Trophoblast cell (in vitro differentiated cells and primary cell): Measurements from ENCODE around the gene MMGT1.

Source experiments
- DNase-seq, 2 donors: peaks; one replicate each; pipeline ENCODE4 v3.0.0-alpha.2; 2016
- H2AFZ ChIP-seq: 2 replicates; pipeline ENCODE4 v1.6.1; 2013; ENCODE audit warnings: low read length, moderate library complexity, mild to moderate bottlenecking; ENCODE audit not compliant: insufficient read depth, poor library complexity
- H2AK5ac ChIP-seq: 2 replicates; pipeline ENCODE4 v1.6.1; 2013; ENCODE audit warnings: mild to moderate bottlenecking, low read length
- H2BK120ac ChIP-seq: 2 replicates; pipeline ENCODE4 v1.6.1; 2013; ENCODE audit warnings: low read length, mild to moderate bottlenecking, moderate library complexity; ENCODE audit not compliant: insufficient read depth, poor library complexity
- H2BK12ac ChIP-seq: 2 replicates; pipeline ENCODE4 v1.6.1; 2013; ENCODE audit warnings: mild to moderate bottlenecking, low read length, moderate library complexity
- H2BK5ac ChIP-seq: 2 replicates; pipeline ENCODE4 v1.6.1; 2013; ENCODE audit warnings: low read length, low read depth, moderate library complexity, mild to moderate bottlenecking; ENCODE audit not compliant: poor library complexity
- H3K14ac ChIP-seq: 2 replicates; pipeline ENCODE4 v1.6.1; 2013; ENCODE audit warnings: mild to moderate bottlenecking, low read length
- H3K18ac ChIP-seq: 2 replicates; pipeline ENCODE4 v1.6.1; 2013; ENCODE audit warnings: mild to moderate bottlenecking, low read length
- H3K23ac ChIP-seq: 2 replicates; pipeline ENCODE4 v1.6.1; 2013; ENCODE audit warnings: low read length
- H3K27ac ChIP-seq: 2 replicates; pipeline ENCODE4 v1.5.1; 2013; ENCODE audit warnings: low read depth, mild to moderate bottlenecking, inconsistent platforms, low read length, moderate library complexity
- H3K27me3 ChIP-seq: 2 replicates; pipeline ENCODE4 v1.6.1; 2013; ENCODE audit warnings: inconsistent platforms, mild to moderate bottlenecking, low read length, moderate library complexity; ENCODE audit not compliant: insufficient read depth
- H3K36me3 ChIP-seq, 2 experiments: 1 replicate in 1 of 2; 2 replicates in 1 of 2; pipeline ENCODE4 v1.6.1; 2013; ENCODE audit warnings: low read length in 2 of 2, mild to moderate bottlenecking in 2 of 2, moderate library complexity in 1 of 2; ENCODE audit not compliant: insufficient read depth in 2 of 2, control insufficient read depth in 1 of 2
- H3K4ac ChIP-seq: 2 replicates; pipeline ENCODE4 v1.6.1; 2013; ENCODE audit warnings: low read depth, mild to moderate bottlenecking, low read length, moderate library complexity
- H3K4me1 ChIP-seq, 2 experiments: 1 replicate in 1 of 2; 2 replicates in 1 of 2; pipeline ENCODE4 v1.6.1; 2013; ENCODE audit warnings: low read length in 2 of 2, mild to moderate bottlenecking in 2 of 2, moderate library complexity in 1 of 2; ENCODE audit not compliant: insufficient read depth in 2 of 2, control insufficient read depth in 1 of 2
- H3K4me2 ChIP-seq: 2 replicates; pipeline ENCODE4 v1.6.1; 2013; ENCODE audit warnings: inconsistent platforms, mild to moderate bottlenecking, low read length, moderate library complexity
- H3K4me3 ChIP-seq: 2 replicates; pipeline ENCODE4 v1.5.1; 2013; ENCODE audit warnings: mild to moderate bottlenecking, low read depth, low read length, inconsistent platforms
- H3K79me1 ChIP-seq: one replicate; pipeline ENCODE4 v1.6.1; 2013; ENCODE audit warnings: low read length
- H3K79me2 ChIP-seq: 2 replicates; pipeline ENCODE4 v1.6.1; 2013; ENCODE audit warnings: low read length, mild to moderate bottlenecking; ENCODE audit not compliant: control insufficient read depth, insufficient read depth, poor library complexity
- H3K9ac ChIP-seq: 2 replicates; pipeline ENCODE4 v1.6.1; 2013; ENCODE audit warnings: mild to moderate bottlenecking, low read length
- H3K9me3 ChIP-seq: 2 replicates; pipeline ENCODE4 v1.6.1; 2013; ENCODE audit warnings: low read depth, mild to moderate bottlenecking, control low read depth, inconsistent platforms, low read length; ENCODE audit not compliant: insufficient read depth
- H4K12ac ChIP-seq: 2 replicates; pipeline ENCODE4 v1.6.1; 2013; ENCODE audit warnings: low read depth, mild to moderate bottlenecking, low read length, moderate library complexity
- H4K8ac ChIP-seq: 2 replicates; pipeline ENCODE4 v1.6.1; 2013; ENCODE audit warnings: low read depth, mild to moderate bottlenecking, low read length, moderate library complexity
- H4K91ac ChIP-seq: one replicate; pipeline ENCODE4 v1.6.1; 2013; ENCODE audit warnings: low read depth, mild to moderate bottlenecking, low read length, moderate library complexity
- WGBS: extraction: QIAGEN DNeasy Blood & Tissue Kit; methylation state at CpG from one replicate; pipeline ENCODE4 v1.1.7; 2013; ENCODE audit warnings: missing lambda C conversion rate; ENCODE audit not compliant: insufficient read length, insufficient coverage; ENCODE audit errors: extremely low coverage; 5-methylcytosine and 5-hydroxymethylcytosine counted together

The MMGT1 gene

DNA sequence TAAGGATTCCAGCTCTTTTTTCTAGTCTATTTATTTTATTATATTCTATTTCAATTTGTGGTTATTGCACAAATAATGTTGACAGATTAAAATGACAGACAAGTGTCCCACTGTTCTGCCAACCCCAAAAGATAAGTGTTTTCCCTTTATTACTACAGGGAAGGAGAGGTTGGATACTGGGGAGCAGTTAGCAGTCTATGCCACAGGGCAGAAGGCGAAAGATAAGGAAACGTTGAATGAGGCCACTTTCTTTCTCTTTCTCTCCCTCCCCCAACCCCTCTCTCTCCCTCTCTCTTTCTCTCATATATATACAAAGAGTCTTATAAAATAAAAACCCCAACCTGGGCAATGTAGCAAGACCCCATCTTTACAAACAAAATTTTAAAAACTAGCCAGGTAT lies 43.1 kb upstream of the MMGT1 start:
- Histone ChIP-seq H3K18ac (no peak overlapping the region), H3K27me3 (no peaks in the 10 kb centered on the region), H3K4ac (no peak overlapping the region), H3K9me3 (no peaks in the 10 kb centered on the region), H3K4me2 (no peak overlapping the region), H3K23ac (no peak overlapping the region), H3K79me2 (no peaks in the 10 kb centered on the region), H3K4me3 (no peak overlapping the region), H3K79me1 (no peaks in the 10 kb centered on the region), H2BK12ac (no peak overlapping the region), H3K36me3 (peaks cover 1 to 9% of the 10 kb centered on the region in 2 experiments), H3K14ac (no peak overlapping the region), H4K12ac (no peak overlapping the region), H3K4me1 (no peaks in the 10 kb centered on the region), H4K91ac (no peak overlapping the region), H3K9ac (no peak overlapping the region), H2AFZ (no peak overlapping the region), H2BK5ac (no peak overlapping the region), H2BK120ac (no peak overlapping the region), H3K27ac (no peak overlapping the region), H2AK5ac (no peak overlapping the region), H4K8ac (no peak overlapping the region)
- WGBS: no CpG with 5 or more reads among the region's 2 CpGs
- no peak for DNase-seq

GRCh38 chrX:136015016-136015415 lies 41.2 kb upstream of the MMGT1 start:
- Histone ChIP-seq H4K12ac (no peak overlapping the region), H3K4ac (no peak overlapping the region), H2BK5ac (no peak overlapping the region), H3K4me1 (no peaks in the 10 kb centered on the region), H3K4me3 (no peak overlapping the region), H4K91ac (no peak overlapping the region), H3K79me2 (no peaks in the 10 kb centered on the region), H3K9ac (no peak overlapping the region), H2BK12ac (no peak overlapping the region), H3K4me2 (no peak overlapping the region), H3K9me3 (no peaks in the 10 kb centered on the region), H2BK120ac (no peak overlapping the region), H3K23ac (no peak overlapping the region), H2AFZ (no peak overlapping the region), H3K14ac (no peak overlapping the region), H3K36me3 (peaks cover 1 to 11% of the 10 kb centered on the region in 2 experiments), H3K27me3 (no peaks in the 10 kb centered on the region), H3K79me1 (no peaks in the 10 kb centered on the region), H3K27ac (no peak overlapping the region), H3K18ac (no peak overlapping the region), H2AK5ac (no peak overlapping the region), H4K8ac (no peak overlapping the region)
- WGBS: no CpG with 5 or more reads among the region's 4 CpGs
- no peak for DNase-seq

DNA sequence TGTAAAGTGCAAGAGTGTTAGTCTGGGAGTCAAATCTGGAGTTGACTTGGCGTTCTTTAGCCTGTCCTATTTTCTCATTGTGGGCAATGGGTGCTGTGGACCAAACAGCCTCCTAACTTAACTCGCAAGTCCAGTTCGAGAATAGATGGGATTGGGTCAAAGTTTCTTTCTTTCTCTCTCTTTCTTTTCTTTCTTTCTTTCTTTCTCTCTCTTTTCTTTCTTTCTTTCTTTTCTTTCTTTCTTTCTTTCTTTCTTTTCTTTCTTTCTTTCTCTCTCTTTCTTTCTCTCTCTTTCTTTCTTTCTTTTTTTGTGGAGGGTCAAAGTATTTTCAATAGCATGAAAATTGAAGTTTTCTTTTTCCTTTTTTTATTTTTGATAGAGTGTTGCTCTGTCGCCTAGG lies 14.5 kb upstream of the MMGT1 start:
- Histone ChIP-seq H3K4me1 (peaks cover under 1% of the 10 kb centered on the region in 2 experiments), H2BK12ac (no peak overlapping the region), H2BK120ac (no peak overlapping the region), H3K4me2 (no peak overlapping the region), H3K36me3 (no peaks in the 10 kb centered on the region), H2AK5ac (no peak overlapping the region), H3K14ac (no peak overlapping the region), H2BK5ac (no peak overlapping the region), H4K12ac (no peak overlapping the region), H3K4ac (no peak overlapping the region), H3K9me3 (no peaks in the 10 kb centered on the region), H3K23ac (no peak overlapping the region), H4K91ac (no peak overlapping the region), H3K27ac (no peak overlapping the region), H2AFZ (no peak overlapping the region), H4K8ac (no peak overlapping the region), H3K18ac (no peak overlapping the region), H3K9ac (no peak overlapping the region), H3K79me2 (peaks cover 5% of the 10 kb centered on the region), H3K27me3 (no peaks in the 10 kb centered on the region), H3K4me3 (no peak overlapping the region), H3K79me1 (peaks cover 7% of the 10 kb centered on the region)
- no CpG with 5 or more reads among the region's 4 CpGs for WGBS
- DNase-seq: no peak

DNA sequence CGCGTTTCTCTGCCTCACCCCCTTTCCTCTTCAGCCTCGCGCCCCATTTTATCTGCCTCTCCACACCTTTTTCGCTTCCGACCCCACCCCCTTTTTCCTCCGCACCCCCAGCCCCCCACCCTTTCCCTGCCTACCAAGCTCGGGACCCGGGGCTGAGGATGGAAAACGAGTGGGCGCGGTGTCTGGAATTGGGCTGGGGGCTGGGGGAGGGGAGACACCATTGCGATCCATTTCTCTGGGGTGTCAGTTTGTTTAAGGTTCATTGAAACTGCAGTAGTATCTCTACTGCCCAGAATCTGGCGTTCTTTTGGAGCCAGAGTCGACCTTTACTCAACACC lies 12.2 kb upstream of the MMGT1 start:
- Histone ChIP-seq H4K8ac (peak overlapping the region; percentile 90), H2BK12ac (no peak overlapping the region), H3K9ac (no peak overlapping the region), H3K79me1 (peaks cover 7% of the 10 kb centered on the region), H4K91ac (peak overlapping the region; percentile 2), H3K79me2 (peaks cover 5% of the 10 kb centered on the region), H3K27me3 (no peaks in the 10 kb centered on the region), H3K36me3 (no peaks in the 10 kb centered on the region), H3K4me2 (peak overlapping the region; percentile 82), H2BK120ac (peak overlapping the region; percentile 69), H3K23ac (no peak overlapping the region), H2AFZ (no peak overlapping the region), H2AK5ac (no peak overlapping the region), H3K4ac (peak overlapping the region; percentile 80), H3K4me3 (peak overlapping the region; percentile 88), H4K12ac (peak overlapping the region; percentile 90), H2BK5ac (peak overlapping the region; percentile 52), H3K9me3 (no peaks in the 10 kb centered on the region), H3K27ac (peak overlapping the region; percentile 71), H3K14ac (peak overlapping the region; percentile 94), H3K18ac (peak overlapping the region; percentile 93), H3K4me1 (peaks cover 1 to 4% of the 10 kb centered on the region in 2 experiments)
- DNase-seq: peak in 1 of 2 donors; percentile 3
- WGBS: no CpG with 5 or more reads among the region's 15 CpGs
